Measurements from ENCODE around the gene DPCD.

- TF ChIP-seq EZH2 (IDR thresholded peaks at IDR 0.05; ENCODE audit: low read depth) (no peak), CTCF (conservative IDR thresholded peaks at IDR 0.05) (no peak)
Observed at GRCh38 chr10:101575091-101575490, 13.0 kb upstream of the DPCD start.

Data from PC-9 (cell line).